ENCODE results near the gene SLCO1B3.

The SLCO1B3 gene

GRCh38 chr12:20868277-20868676, 57.8 kb downstream of the SLCO1B3 start:
- DNase-seq (ENCODE audit: low read depth), result no peak
- no peak for TF ChIP-seq CTCF (IDR thresholded peaks at IDR 0.05; ENCODE audit: control insufficient read depth, extremely low read depth, insufficient read depth)
- no peak overlapping the region for H3K4me3 ChIP-seq (ENCODE audit: low read depth, low read length)

- no peak overlapping the region for H3K4me3 ChIP-seq (ENCODE audit: low read depth, low read length)
- DNase-seq (ENCODE audit: low read depth), result peak; percentile 72
- no peak for TF ChIP-seq CTCF (IDR thresholded peaks at IDR 0.05; ENCODE audit: control insufficient read depth, extremely low read depth, insufficient read depth)
These were observed 72.8 kb downstream of the SLCO1B3 start for GRCh38 chr12:20883288-20883687.

GRCh38 chr12:20885116-20885515, 74.6 kb downstream of the SLCO1B3 start:
- no peak overlapping the region for H3K4me3 ChIP-seq (ENCODE audit: low read depth, low read length)
- no peak for TF ChIP-seq CTCF (IDR thresholded peaks at IDR 0.05; ENCODE audit: control insufficient read depth, extremely low read depth, insufficient read depth)
- DNase-seq (ENCODE audit: low read depth), result no peak

GRCh38 chr12:20885552-20885951, 75.0 kb downstream of the SLCO1B3 start:
- DNase-seq (ENCODE audit: low read depth), result no peak
- H3K4me3 ChIP-seq (ENCODE audit: low read depth, low read length), result no peak overlapping the region
- TF ChIP-seq CTCF (IDR thresholded peaks at IDR 0.05; ENCODE audit: control insufficient read depth, extremely low read depth, insufficient read depth), result no peak

- TF ChIP-seq CTCF (IDR thresholded peaks at IDR 0.05; ENCODE audit: control insufficient read depth, extremely low read depth, insufficient read depth), result no peak
- H3K4me3 ChIP-seq (ENCODE audit: low read depth, low read length), result no peak overlapping the region
- no peak for DNase-seq (ENCODE audit: low read depth)
These were observed 106.8 kb downstream of the SLCO1B3 start for GRCh38 chr12:20917269-20917668.

GRCh38 chr12:20917819-20918218, 107.3 kb downstream of the SLCO1B3 start:
- no peak overlapping the region for H3K4me3 ChIP-seq (ENCODE audit: low read depth, low read length)
- TF ChIP-seq CTCF (IDR thresholded peaks at IDR 0.05; ENCODE audit: control insufficient read depth, extremely low read depth, insufficient read depth), result no peak
- no peak for DNase-seq (ENCODE audit: low read depth)

GRCh38 chr12:20931894-20932293, 121.4 kb downstream of the SLCO1B3 start:
- no peak for DNase-seq (ENCODE audit: low read depth)
- H3K4me3 ChIP-seq (ENCODE audit: low read depth, low read length), result no peak overlapping the region
- no peak for TF ChIP-seq CTCF (IDR thresholded peaks at IDR 0.05; ENCODE audit: control insufficient read depth, extremely low read depth, insufficient read depth)

All from LNCaP clone FGC (cell line).